Activated CD4-positive, CD25-positive, alpha-beta regulatory T cell treated with anti-CD3 and anti-CD28 coated beads, Interleukin-2, amount 50 U/mL, for 16 hours (primary cell): ENCODE results near the gene PHACTR1.

Experiments used
- DNase-seq: peaks from one replicate; pipeline ENCODE4 v3.0.0-alpha.2; 2020; ENCODE audit warnings: low read depth, low spot score

Gene PHACTR1

DNA sequence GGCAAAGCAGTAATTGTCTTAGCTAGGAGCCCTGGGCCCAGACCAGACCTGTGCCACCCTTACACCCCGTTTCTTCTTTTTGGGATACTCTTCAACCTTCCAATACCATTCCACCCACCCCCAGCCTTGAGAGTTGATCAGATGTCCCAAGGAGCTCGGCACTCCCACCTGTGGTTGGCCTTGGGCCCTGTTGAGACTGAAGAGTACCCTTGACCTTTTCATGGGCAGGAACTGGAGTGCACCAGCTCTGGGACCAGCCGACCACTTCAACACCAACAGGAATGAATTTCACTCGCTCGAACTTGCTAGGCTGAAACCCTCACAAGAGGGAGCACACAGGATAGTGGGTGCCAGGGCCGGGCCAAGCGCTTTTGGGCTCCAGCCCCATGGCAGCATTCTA is 273.6 kb downstream of the PHACTR1 start:
- no peak for DNase-seq

DNA sequence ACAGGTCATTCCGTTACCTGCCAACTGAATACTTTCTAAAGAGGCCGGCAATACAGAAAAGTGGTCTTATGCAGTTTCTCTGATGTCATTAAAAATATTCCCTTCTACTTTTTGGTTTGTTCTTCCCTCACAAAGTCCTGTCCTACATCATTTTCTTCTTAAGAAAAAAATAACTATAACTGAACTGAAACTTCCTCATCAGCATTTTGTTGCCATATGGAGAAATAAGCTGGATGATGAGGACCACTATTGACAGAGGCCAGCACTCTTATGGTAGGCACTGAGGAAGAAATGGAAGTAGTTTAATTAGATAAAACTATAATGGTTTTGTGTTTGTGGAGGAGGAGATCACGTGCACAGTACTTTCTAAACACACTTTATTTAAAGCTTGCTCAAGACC is 274.9 kb downstream of the PHACTR1 start:
- DNase-seq = no peak

DNA sequence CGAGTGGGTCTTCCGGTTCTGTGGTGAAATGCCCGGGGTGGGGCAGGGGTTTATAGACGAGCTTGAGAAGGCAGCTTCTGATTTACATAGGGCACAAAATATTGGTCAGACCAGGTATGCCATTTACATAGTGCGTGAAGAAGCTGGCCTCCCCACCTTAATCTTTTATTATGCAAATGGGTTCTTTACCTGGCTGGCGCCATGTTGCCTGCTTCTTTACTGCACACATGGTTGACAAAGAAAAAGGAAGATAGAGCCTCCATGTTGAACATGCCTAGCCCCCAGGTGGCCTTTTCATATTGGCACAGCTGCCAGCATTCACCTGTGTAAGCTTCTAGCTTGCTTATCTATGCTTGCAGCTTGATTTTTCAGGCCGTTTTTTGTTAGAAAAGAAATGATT is 276.2 kb downstream of the PHACTR1 start:
- no peak for DNase-seq

DNA sequence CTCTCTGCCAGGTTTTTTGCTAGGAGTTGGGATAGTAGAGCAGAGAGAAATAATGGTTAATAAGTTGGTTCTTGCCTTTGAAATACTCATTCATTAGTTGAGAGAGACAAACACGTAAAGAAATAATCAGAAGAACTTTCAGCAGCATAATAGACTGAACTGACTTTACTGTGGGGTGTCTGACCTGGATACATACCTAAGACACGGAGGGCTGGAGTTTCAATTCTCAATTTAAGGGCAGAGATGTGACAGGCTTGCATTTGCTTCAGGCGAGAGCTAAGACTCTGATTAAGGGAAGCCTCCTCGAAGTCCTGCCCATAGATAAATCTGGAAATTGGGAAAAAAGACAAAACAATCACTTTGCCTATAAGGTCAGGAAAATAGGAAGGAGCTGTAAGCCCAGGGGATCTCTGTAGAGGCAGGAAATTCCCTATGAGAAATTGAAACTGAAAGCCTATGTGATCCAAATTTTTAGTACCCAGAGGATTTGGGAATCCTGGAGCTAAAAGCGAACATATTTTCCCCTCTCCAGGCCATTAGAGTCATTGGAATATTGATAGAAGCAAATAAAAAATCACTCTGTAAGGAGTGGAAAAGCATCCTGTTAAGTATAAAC is 276.8 kb downstream of the PHACTR1 start:
- no peak for DNase-seq

DNA sequence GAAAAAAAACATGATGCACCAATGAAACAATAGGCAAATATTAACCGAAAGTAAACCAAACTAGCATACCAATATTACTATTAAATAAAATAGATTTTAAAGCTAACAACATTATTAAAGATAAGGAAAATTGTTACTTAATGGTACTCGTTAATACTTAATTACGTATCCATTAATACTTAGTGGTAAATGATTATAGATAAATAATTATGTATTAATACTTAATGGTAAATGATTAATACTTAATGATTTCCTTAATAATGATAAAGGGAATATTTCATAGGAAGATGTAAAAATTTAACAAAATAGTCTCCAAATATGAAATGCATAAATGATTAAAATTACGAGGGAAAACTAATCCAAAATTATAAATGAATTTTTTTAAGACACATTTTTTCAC is 278.9 kb downstream of the PHACTR1 start:
- DNase-seq = no peak

DNA sequence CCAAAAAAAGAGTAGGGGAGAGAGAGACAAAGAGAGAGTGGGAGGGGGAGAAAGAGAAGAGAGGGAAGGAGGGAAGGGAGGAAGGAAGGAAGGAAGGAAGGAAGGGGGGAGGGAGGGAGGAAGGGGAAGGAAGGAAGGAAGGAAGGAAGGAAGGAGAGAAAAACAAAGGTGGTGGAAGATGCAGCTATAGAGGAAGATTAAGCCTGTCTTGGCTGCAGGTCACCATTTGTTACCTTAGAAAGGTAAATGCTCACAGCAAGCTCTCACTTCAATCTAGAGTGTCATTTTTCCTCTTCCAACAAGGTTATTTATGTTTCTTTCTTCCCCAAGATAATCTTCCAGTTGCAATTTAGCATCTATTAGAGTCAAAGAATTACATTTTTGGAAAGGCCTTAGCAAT is 284.0 kb downstream of the PHACTR1 start:
- no peak for DNase-seq

DNA sequence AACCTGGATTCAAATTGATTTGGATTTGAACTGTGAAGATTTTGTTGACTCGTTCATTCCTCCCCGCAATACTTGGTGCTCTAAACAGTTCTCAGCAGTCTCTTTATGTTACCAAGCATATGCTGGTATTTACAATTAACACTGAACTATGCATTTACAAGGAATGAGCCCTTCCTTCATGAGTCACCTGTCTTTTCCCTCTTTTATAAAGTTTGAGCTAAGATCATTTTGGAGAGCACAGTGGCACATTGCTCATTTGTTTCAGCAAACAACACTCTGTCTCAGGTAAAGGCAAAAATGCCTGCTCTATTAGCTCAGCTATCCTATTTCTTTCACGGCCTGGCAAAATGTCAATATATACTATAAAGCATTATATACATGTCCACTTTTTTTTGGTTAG is 285.4 kb downstream of the PHACTR1 start:
- no peak for DNase-seq

DNA sequence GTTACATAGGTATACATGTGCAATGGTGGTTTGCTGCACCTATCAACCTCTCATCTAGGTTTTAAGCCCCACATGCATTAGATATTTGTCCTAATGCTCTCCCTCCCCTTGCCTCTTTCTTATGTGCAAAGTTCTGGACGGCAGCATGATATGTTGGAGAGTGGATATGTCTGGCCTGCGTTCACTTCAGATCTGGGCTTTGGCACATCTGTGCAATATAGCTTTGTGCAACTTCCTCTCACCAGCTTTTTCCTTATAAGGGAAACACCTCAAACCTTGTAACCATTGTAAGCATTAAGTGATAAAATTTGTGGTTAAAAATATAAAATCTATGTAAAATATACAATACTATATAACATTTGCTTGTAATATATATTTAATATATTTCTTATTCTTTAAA is 288.0 kb downstream of the PHACTR1 start:
- no peak for DNase-seq

DNA sequence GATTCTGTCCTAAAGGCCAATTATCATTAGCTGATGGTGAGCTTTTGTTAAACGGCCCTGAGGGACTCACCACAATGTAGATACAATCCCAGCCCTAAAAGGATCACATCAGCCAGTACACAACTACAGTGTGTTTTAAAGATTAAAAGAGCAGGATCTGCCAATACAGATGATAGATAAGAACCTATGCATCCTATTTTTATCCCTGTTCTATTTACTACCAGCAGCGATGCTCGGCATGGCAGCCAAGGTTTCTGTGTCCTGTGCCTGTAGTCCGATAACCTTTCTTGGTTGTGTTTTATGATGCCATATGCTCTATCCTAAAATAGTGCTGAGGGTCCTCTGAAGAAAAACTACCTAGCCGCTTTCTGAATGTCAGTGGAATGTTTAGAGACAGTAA is 289.4 kb downstream of the PHACTR1 start:
- DNase-seq = no peak

DNA sequence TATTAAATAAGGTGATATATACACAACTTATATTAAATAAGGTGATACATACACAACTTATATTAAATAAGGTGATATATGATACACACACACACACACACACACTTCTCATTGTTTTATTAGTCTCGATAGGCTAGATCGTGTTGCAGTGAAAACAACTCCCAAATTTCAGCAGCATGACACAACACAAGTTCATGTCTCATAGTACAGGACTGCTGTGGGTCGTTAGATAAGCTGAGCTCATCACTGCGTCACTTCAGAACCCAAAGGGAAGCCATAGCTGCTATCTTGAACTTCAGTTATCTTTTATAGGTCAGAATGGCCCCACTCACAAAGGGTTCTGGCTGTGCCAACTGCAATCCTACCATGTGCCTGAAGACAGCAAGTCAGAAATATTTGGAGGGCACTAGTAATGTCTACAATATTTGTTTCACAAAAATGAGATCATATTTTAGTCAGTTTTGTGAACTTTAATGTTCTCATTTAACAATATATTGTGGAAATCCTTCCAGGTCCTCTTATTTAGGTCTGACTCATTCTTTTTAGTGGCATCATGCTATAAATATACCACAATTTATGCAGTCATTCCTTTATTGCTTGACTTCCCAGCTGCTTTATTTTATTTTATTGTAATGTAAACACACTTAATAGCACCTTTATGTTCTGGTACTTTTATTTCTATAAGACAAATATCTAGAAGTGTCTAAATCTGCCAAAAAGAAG is 290.2 kb downstream of the PHACTR1 start:
- no peak for DNase-seq

DNA sequence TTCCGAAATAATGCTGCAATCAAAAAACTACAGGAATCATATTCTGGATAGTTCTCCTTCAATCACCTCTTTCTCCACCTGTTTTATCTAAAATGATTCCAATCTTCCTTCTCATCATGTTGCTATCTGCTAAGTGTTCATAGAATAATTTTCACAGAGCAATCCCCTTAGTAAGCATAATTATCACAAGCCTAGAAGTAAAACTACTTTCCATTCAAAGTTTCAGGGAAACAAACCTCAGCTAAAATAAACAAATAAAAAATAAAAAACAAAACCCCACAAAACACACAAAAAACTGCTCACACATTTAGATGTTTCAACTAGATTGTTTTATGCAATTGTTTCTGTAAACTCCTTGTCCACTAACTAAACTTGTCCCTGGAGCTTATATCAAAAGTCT is 291.2 kb downstream of the PHACTR1 start:
- no peak for DNase-seq

DNA sequence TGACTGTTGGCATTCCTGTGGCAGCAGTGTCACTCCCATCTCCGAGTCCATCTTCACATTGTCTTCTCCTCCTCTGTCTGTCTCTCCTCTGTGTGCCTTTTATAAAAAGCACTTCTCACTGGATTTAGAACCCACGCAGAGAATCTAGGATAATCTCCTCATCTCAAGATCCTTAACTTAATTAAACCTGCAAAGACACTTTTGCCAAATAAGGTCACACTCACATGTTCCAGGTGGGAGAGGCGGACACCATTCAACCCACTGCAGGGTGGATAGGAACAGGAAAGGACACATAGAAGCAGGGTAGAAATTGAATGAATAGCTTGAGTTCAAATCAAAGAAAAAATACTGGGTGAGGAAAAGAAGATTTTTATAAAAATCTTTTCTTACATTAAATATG is 292.5 kb downstream of the PHACTR1 start:
- DNase-seq = no peak

DNA sequence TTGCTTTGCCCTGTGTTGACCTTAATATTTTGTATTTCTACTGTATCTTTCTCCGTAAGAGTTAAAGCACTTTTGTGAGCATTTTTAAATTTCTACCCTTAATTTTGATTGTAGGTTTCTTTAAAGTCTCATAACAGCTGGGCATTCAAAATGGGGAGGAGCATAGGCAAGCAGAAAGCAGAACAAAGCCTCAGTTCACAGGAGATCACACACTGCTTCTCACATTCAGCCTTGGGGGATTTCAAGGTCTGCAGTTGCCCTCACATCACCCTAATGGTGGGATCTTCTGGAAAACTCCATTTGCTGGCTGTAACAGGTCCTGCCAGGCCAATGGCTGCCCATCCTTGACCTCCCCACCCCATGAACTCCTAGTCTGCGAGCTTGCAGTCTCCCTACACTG is 292.9 kb downstream of the PHACTR1 start:
- no peak for DNase-seq

DNA sequence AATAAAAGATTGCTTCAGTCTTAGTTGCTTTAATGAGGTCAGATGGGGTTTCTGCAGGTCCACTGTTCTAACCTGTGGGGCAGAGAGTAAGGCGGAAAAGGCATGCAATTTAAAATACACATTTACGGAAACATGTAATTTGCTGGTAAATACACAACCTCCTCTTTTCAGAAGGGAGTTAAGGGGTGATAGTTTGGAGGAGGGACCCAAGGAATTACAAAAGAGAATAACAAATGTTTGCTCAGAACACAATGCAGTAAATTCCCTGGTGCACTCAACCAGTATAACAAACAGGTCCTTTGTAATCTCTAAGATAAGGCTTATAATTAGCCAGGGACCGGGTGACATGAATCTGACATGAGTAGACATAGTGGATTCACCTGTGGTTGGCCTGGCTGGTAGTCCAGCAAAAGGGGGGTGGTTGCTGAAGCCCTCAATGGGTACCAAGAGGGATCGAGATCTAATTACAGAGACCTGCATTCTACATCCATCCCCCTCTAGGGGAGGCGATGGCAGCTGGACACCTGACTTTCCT is 295.1 kb downstream of the PHACTR1 start:
- DNase-seq = no peak

DNA sequence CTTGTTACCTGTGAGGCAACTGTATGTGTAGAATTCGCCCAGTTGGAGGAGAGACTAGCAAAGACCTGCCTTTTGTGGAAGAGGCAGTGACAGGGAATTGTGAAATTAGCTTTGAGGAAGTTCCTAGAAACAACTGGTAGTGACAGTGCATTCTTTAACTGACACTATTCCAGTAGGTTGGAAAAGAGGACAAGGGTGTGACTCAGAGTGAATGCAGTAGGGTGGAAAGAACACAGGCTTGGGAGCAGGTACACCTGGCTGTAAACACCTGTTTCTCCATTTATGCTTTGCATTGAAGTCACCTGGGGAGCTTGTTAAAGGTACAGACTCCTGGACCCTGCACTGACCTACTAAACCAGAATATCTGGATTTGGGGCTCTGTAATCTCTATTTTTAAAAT is 295.7 kb downstream of the PHACTR1 start:
- no peak for DNase-seq

DNA sequence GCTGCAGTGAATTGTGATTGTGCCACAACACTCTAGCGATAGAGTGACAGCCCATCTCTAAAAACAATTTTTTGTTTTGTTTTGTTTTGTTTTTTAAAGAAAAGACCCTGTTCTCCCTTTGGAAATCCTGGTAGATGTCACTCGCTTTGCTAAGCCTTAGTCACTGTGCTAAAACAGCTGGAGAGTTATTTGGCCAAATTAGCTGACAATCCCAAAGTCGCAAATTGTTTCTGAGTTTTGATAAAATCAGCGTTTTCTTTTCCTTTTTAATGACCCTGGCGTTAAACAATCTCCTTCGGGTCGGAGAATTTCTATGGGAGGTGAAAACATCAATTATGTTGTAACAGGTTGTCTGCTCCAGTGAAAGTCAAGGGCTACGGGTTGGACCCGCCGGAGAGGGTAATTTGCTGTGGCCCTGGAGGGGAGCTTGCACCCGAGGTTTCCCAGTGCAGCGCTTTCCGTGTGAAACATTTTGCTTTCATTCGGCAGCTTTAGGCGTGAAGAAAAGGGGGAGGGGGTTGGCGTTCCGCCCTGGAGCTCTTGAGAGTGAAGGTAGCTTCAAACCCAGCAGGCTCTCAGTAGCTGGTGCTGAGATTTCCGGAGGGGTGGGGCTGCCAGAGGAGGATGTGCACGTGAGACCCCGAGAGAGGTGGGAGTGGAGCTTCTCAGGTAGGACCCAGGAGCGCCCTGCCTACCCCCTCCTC is 296.6 kb downstream of the PHACTR1 start:
- no peak for DNase-seq

DNA sequence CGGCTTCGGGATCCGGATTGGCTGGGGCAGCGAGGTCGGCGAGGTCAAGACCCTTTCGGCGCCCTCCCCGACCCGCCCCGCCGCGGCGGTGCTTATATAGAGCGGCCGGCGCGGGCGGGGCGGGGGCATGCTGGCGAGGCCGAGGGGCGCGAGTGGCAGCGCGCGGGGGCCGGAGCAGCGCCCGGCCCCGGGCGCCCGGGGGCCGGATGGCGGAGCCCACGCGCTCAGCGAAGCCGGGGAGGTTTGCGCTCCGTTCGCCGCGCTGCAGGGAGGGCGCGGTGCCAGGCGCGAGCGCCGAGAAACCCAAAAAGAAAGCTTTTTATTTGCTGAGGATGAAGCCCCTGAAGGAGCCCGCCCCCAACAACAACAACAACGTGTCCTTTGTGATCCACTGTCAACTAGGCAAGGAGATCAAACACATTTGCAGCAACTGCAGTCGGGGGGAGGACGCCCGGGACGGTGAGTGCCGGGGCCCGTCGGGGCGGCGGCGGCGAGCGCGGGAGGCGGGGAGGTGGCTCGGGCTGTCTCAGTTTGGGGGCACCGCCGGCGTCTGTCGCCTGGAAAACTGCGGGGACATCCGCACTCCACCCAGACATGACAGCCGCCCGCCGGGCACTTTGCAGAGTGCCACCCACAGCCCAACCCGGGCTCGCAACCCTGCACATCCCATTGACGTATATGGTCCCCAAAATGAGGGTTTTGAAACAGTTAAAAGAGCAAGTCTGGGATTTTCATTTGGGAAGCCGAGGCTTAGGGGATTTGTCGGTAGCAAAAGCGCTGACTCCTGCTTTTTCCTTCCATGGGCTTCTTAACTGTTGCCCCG is 297.3 kb downstream of the PHACTR1 start:
- DNase-seq = no peak

DNA sequence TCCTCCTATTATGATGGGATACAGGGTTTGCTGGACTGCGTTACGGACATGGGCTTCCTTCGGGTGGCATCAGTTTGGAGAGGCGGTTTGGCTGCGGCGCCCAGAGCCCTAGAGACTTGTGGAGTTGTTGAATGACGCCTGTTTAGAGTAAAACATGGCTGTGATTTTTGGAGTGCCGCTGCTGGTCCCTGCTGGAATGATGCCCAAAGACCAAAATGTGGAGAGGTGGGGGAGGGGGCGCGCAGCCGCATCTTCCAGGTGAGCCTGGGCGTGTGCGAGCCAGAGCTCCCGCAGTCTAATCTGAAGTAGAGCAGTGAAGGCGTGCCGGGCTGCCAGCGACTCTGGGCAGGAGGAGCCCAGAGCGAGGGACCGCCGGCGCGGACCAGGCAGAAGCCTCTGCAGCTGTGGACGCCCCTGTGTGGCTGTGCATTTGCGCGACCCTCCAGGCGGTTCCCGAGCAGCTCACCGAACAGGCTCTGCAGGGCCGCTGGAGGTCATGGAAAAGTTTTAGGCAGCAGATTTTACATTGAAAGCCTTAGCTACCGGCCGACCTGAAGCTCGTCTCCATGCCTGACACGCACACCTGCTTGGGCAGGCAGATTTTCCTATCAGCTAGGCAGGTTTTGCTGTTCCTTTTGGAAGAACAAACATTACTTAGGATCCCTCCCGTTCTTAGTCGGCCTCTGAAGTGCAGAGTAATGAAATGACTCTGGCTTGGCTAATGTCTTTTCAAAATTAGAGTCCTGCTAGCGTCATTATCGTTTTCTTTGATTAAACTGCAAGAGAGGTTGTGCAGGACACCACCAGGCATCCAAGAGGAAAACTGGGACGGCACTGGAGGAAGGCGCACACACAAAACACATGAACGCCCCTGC is 298.2 kb downstream of the PHACTR1 start:
- DNase-seq = no peak

DNA sequence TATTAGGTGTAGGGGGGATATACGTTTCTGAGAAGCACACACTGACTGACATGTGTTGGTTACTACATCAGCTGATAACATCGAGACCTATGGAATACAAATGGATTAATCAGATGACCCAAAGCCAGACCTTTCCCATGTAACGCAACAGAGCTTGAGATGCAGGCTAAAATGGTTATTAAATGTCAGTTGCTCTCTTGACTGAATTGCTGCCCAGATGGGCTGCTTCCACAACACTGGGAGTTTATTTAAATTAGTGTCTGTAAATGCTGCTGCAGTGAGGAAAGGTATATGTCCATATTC is 298.8 kb downstream of the PHACTR1 start:
- DNase-seq = no peak

DNA sequence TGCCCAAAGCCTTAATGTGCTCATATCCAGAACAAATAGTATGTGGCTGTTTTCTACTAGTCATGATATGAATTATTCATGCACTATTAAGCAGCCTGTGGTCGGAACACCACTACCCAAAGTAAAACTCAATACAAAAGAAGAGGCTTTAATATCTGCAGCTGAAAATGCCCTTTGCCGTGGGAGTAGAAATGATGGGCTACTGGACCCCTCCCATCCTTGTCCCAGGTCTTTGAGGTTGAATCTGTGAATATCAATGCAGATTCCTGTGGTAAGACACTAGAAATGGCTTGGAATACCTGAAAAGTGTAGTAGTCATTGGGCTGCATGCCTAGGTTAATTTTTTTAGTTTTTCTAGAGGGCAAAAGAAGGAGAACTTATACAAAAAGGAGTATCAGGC is 308.0 kb downstream of the PHACTR1 start:
- no peak for DNase-seq

DNA sequence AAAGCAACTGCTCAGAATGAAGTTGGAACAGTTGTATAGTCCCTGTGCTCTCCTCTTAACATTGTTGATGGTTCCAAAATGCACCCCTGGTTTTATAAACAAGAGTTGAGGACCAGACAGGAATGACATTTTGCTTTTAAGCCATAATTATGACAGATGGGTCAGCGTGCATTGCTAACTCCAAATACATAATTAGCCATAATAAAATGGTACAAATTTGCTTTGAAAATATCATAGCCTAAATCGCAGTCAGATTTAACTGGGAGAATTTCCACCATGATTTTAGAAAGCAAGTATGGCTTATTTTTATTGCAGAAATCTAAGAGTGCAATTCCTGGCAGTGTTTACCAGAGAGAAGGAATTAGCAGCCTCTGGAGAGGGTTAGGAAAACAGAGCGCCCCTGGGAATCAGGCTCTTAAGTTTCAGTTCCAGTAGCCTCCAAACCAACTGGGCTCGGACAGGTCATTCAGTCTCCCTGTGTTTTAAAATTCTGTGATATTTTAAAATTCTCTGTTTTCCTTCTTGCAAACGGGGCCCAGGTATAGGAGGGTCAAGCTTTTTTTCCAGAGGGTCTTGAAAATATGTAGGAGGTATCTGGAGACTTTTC is 309.4 kb downstream of the PHACTR1 start:
- no peak for DNase-seq
